Heart right ventricle (tissue), 16 donors: ENCODE results near the gene SULT1A2. TPM values are rescaled to one million over a fixed set of nuclear protein-coding genes. Genes with fewer than 3 reads are reported as not detected.
"Not testable (repeated sequence)": the region's sequence is repeated elsewhere in the genome, so short reads cannot be mapped to it uniquely, and the experiment has no call there.

Experiments used
- ATAC-seq, 8 donors: fragments of 200-7000 bp; cut with Tn5 transposase; one replicate each; pipeline ENCODE4 v1.9.1; 2020; ENCODE audit warnings: mild to moderate bottlenecking in 8 of 8, moderate library complexity in 8 of 8, moderate number of reproducible peaks in 1 of 8
- DNase-seq, 2 donors: peaks; one replicate each; pipeline ENCODE4 v3.0.0-alpha.2; 2020
- H3K27ac ChIP-seq, 10 donors: fragments of 200-600 bp; sonication (generic) in 2 of 10; one replicate each; pipeline versions ENCODE4 v1.5.0 to v1.8.0; 2020 to 2022; ENCODE audit warnings: mild to moderate bottlenecking in 3 of 10
- H3K27me3 ChIP-seq, 7 donors: fragments of 200-600 bp; one replicate each; pipeline ENCODE4 v1.8.0; 2021 to 2022; ENCODE audit warnings: mild to moderate bottlenecking in 2 of 7
- H3K36me3 ChIP-seq, 9 donors: fragments of 200-600 bp; sonication (generic) in 1 of 9; one replicate each; pipeline versions ENCODE4 v1.5.0 to v1.8.0; 2020 to 2022; ENCODE audit warnings: mild to moderate bottlenecking in 2 of 9
- H3K4me1 ChIP-seq, 9 donors: fragments of 200-600 bp; sonication (generic) in 1 of 9; one replicate each; pipeline versions ENCODE4 v1.5.0 to v1.8.0; 2020 to 2022; ENCODE audit warnings: mild to moderate bottlenecking in 4 of 9
- H3K4me3 ChIP-seq, 10 donors: fragments of 200-600 bp; sonication (generic) in 2 of 10; one replicate each; pipeline versions ENCODE4 v1.5.0 to v1.8.0; 2020 to 2022; ENCODE audit warnings: mild to moderate bottlenecking in 7 of 10, moderate library complexity in 2 of 10
- H3K9me3 ChIP-seq, 11 donors: fragments of 200-600 bp in 10 of 11; sonication (generic) in 2 of 11; one replicate each; pipeline versions ENCODE4 v1.5.0 to v1.8.0; 2013 to 2022; ENCODE audit warnings: mild to moderate bottlenecking in 2 of 11, control low read depth in 1 of 11, moderate library complexity in 1 of 11
- WGBS, 2 donors: extraction: QIAGEN DNeasy Blood & Tissue Kit; methylation state at CpG; one replicate each; pipeline ENCODE4 v1.1.7; 2013; ENCODE audit warnings: inconsistent platforms in 1 of 2; 5-methylcytosine and 5-hydroxymethylcytosine counted together
- intact Hi-C, 10 donors: fragments of 100-400 bp; cut with DNase I; formaldehyde crosslinking; loops; one replicate each; pipeline versions ENCODE4 v1.11.1 to v1.14.2; 2022
- polyA plus RNA-seq, 2 donors: library from polyadenylated mRNA; stranded (reverse); fragments of 200-250 nt; gene quantifications; one replicate each; pipeline ENCODE4 v1.2.3, GENCODE V29; 2013
- total RNA-seq, 10 donors: library from RNA; stranded (reverse); fragmentation: NEBNext Ultra II Directional in 3 of 10; extraction: Animal tissue kit (Norgen Biotek cat#: 25700) in 3 of 10; gene quantifications; one replicate each; pipeline versions ENCODE4 v1.2.1 to v1.2.4, GENCODE V29; 2021 to 2023
- TF ChIP-seq, protein P1 (sequence below), 9 donors: fragments of 200-600 bp; sonication (generic) in 2 of 9; IDR thresholded peaks; one replicate each; pipeline versions ENCODE4 v1.5.0 to v1.8.0; 2021 to 2022; ENCODE audit warnings: antibody characterized with exemption in 9 of 9, mild to moderate bottlenecking in 5 of 9, moderate library complexity in 1 of 9
- donor health status: Arrhythmogenic right ventricular cardiomyopathy.
- donor health status: ischemic (EF 13 %, LVEDD 7.1; RV severe dilation, severe dysfunction).
- donor health status: healthy with polysubstance abuse.
- donor health status: DM: no; HTN: yes; CAD: no.
- donor health status: DM: no; HTN: no; CAD: no.
- donor health status: ischemic (EF 25% LVEDD 6.9; RV normal size, moderate dysfunction).
- donor health status: ischemic (EF 25% LVEDD 5.7; RV mildly dilated, moderate dysfunction).
- donor health status: healthy.
- donor health status: DM: yes; HTN: yes; CAD: no.
- donor health status: Ischemic cardiomyopathy.
- donor health status: ischemic (EF 35%, LVEDD 5.7; RV mildly dilated, moderate dysfunction).
- donor health status: nonischemic (EF 11% LVEDD 7.7; RV severe dilation, severe dysfunction).
- donor health status: DM: yes; HTN: yes; CAD: no.
- donor health status: PGD.
- donor health status: ischemic (EF 29% LVEDD 5.4; RV normal size, mild dysfunction).
- donor health status: nonischemic (EF 23%, LVEDD 6.1; RV moderate dilation, normal function).

Gene SULT1A2
- total and polyA plus RNA-seq, 12 donors = 0.24 to 1.7 (median 0.64) TPM

DNA sequence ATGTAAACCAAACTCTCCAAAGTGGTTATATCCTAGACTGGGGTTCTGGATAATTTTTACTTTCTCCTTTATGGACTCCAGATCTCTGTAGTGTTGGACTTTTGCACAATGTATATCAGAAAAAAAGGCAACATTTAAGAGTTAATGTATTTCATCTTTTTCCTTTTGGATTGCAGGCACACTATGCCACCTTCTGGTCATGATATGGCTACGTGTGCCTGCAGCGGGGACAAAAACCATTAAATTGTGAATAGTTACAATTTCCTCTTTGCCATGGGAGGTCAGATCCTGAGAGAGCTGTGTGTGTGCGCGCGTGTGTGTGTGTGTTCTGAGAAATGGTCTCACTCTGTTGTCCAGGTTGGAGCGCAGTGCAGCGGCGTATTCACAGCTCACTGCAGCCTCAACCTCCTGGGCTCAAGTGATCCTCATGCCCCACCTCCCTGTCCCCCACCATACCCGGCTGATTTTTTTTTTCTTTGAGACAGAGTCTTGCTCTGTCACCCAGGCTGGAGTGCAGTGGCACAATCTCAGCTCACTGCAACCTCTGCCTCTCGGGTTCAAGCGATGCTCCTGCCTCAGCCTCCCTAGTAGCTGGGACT is 47.5 kb downstream of the SULT1A2 start:
- TF ChIP-seq, protein P1, sequence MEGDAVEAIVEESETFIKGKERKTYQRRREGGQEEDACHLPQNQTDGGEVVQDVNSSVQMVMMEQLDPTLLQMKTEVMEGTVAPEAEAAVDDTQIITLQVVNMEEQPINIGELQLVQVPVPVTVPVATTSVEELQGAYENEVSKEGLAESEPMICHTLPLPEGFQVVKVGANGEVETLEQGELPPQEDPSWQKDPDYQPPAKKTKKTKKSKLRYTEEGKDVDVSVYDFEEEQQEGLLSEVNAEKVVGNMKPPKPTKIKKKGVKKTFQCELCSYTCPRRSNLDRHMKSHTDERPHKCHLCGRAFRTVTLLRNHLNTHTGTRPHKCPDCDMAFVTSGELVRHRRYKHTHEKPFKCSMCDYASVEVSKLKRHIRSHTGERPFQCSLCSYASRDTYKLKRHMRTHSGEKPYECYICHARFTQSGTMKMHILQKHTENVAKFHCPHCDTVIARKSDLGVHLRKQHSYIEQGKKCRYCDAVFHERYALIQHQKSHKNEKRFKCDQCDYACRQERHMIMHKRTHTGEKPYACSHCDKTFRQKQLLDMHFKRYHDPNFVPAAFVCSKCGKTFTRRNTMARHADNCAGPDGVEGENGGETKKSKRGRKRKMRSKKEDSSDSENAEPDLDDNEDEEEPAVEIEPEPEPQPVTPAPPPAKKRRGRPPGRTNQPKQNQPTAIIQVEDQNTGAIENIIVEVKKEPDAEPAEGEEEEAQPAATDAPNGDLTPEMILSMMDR (IDR thresholded peaks at IDR 0.05) = peak; percentile 17 to 61 (median 52)
- H3K36me3 ChIP-seq = no peaks in the 10 kb centered on the region
- H3K4me3 ChIP-seq = no peak overlapping the region
- no peak overlapping the region for H3K27ac ChIP-seq
- DNase-seq = no peak
- H3K27me3 ChIP-seq = peaks cover 0 to 4% (median 0%) of the 10 kb centered on the region in 7 donors
- ATAC-seq = no peak
- intact Hi-C loops = loop anchor here in 1 of 10 donors (5.0 kb wide), 1 partner anchor 62 kb away; no protein-coding TSS in a partner anchor
- no peaks in the 10 kb centered on the region for H3K9me3 ChIP-seq
- peaks cover 0 to 8% (median 6%) of the 10 kb centered on the region in 9 donors for H3K4me1 ChIP-seq
- WGBS, 2 donors = 55 to 58% methylated on average over 11 of the region's 11 CpGs

DNA sequence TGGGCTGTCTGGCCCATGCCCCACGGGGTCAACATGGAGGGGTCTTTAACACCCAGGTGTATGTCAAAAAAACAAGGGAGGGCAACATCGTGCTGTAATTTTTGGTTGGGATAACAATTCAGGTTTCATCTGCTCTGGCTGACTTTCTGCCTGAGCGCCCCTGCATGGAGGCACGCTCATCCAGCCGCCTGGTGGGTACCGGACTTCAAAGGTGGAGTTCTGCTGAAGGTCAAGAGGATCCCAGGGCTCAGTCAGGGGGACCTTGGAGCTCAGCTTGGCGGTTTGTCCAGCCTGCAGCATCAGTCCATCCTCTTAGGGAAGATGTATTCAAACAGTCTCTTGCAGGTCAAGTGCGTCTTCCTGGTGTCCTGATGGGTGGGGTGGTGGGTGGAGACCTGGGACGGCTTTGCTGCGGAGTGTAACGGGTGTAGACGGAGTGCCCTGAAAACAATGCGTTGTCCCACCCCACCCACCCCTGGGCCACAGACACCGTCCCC is 48.5 kb downstream of the SULT1A2 start:
- H3K27ac ChIP-seq = no peak overlapping the region
- no peak for ATAC-seq
- WGBS, 2 donors = 68 to 77% methylated on average over 14 of the region's 14 CpGs
- no peaks in the 10 kb centered on the region for H3K36me3 ChIP-seq
- no peak overlapping the region for H3K4me3 ChIP-seq
- intact Hi-C loops = loop anchor here in 1 of 10 donors (5.0 kb wide), 1 partner anchor 61 kb away; no protein-coding TSS in a partner anchor
- no peaks in the 10 kb centered on the region for H3K9me3 ChIP-seq
- H3K4me1 ChIP-seq = peaks cover 0 to 3% (median 3%) of the 10 kb centered on the region in 9 donors
- DNase-seq = no peak
- H3K27me3 ChIP-seq = peaks cover 0 to 4% (median 0%) of the 10 kb centered on the region in 7 donors
- TF ChIP-seq, protein P1 (IDR thresholded peaks at IDR 0.05) = no peak

DNA sequence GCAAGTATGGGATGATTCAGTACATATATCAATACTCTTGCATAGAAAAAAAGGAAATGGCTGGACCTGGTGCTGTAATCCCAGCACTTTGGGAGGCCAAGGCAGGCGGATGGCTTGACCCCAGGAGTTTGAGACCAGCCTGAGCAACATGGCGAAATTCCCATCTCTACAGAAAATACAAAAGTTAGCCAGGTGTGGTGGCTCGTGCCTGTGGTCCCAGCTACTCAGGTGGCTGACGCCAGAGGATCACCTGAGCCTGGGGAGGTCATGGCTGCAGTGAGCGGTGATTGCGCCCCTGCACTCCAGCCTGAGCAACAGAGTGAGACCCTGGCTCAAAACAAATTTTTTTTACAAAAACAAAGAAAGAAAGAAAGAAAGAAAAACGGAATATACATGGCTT is 50.2 kb downstream of the SULT1A2 start:
- intact Hi-C loops = loop anchor here in 1 of 10 donors (5.0 kb wide), 1 partner anchor 59 kb away; no protein-coding TSS in a partner anchor
- no peak for ATAC-seq

DNA sequence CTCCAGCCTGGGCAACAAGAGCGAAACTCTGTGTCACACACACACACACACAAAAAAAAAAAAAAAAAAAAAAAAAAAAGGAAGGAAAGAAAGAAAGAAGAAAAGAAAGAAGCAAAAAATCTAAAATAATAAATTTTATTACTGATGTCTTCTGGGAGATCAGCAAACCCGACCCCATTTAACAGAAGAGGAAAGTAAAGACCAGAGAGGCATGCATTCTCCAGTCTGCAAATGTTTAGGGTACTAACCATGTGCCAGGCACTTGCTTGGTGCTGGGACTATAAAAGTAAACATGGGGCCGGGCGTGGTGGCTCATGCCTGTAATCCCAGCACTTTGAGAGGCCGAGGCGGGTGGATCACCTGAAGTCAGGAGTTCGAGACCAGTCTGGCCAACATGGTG is 50.9 kb downstream of the SULT1A2 start:
- not testable (repeated sequence) for ATAC-seq, H3K9me3 ChIP-seq, H3K27ac ChIP-seq, DNase-seq, H3K27me3 ChIP-seq, H3K4me3 ChIP-seq, H3K4me1 ChIP-seq, H3K36me3 ChIP-seq
- WGBS, 2 donors = 94 to 96% methylated on average over 7 of the region's 7 CpGs
- intact Hi-C loops = loop anchor here in 1 of 10 donors (5.0 kb wide), 1 partner anchor 59 kb away; no protein-coding TSS in a partner anchor

More for the DNA sequence above, 50.2 kb downstream of the SULT1A2 start:
- Histone ChIP-seq H3K4me3 (no peak overlapping the region), H3K27me3 (peaks cover 0 to 4% (median 0%) of the 10 kb centered on the region in 7 donors), H3K9me3 (no peaks in the 10 kb centered on the region), H3K36me3 (no peaks in the 10 kb centered on the region), H3K4me1 (peaks cover 0 to 6% (median 0%) of the 10 kb centered on the region in 9 donors), H3K27ac (no peak overlapping the region)
- no peak for DNase-seq
- WGBS, 2 donors = 83 to 87% methylated on average over 7 of the region's 7 CpGs
- TF ChIP-seq, protein P1 (IDR thresholded peaks at IDR 0.05) = no peak

DNA sequence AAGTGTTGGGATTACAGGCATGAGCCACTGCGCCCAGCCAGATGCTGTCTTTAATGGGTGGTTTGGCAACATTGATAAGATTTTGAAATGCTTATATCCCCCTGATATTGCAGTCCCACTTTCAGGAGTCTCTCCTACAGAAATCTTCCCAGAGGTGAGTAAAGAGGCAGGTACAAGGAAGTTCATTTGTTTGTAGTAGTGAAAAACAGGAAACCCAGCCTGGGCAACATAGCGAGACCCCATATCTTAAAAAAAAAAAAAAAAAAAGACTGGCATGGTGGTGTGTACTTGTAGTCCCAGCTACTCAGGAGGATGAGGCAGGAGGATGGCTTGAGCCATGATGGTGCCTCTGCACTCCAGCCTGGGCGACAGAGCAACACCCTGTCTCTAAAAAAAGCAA is 51.9 kb downstream of the SULT1A2 start:
- Histone ChIP-seq H3K36me3 (no peaks in the 10 kb centered on the region), H3K27me3 (peaks cover 0 to 4% (median 0%) of the 10 kb centered on the region in 7 donors), H3K4me1 (peaks cover 0 to 8% (median 0%) of the 10 kb centered on the region in 9 donors), H3K27ac (no peak overlapping the region), H3K9me3 (no peaks in the 10 kb centered on the region), H3K4me3 (no peak overlapping the region)
- no peak for DNase-seq
- WGBS, 2 donors = 85 to 91% methylated on average over 3 of the region's 3 CpGs
- TF ChIP-seq, protein P1 (IDR thresholded peaks at IDR 0.05) = no peak
- no peak for ATAC-seq
- intact Hi-C loops = loop anchor here in 1 of 10 donors (5.0 kb wide), 1 partner anchor 58 kb away; no protein-coding TSS in a partner anchor
